MM.1S (cell line): ENCODE results near the gene CA4.

ENCODE experiments used
- DNase-seq: peaks from one replicate; pipeline ENCODE4 v3.0.0-alpha.2; 2015
- H2AFZ ChIP-seq: fragments of 300-600 bp; sonication (generic); 2 replicates; pipeline ENCODE4 v1.6.0; 2016; ENCODE audit warnings: antibody characterized with exemption, low read length
- H3F3A ChIP-seq: fragments of 300-600 bp; sonication (generic); 2 replicates; pipeline ENCODE4 v1.6.1; 2016; ENCODE audit warnings: mild to moderate bottlenecking, antibody characterized with exemption, low read length, moderate library complexity, mixed read lengths; ENCODE audit not compliant: insufficient read depth
- H3K27ac ChIP-seq: fragments of 300-600 bp; sonication (generic); 2 replicates; pipeline ENCODE4 v1.5.1; 2016; ENCODE audit warnings: mild to moderate bottlenecking, low read length
- H3K27me3 ChIP-seq: fragments of 300-600 bp; sonication (generic); replicated peaks from 2 replicates; pipeline ENCODE4 v1.6.0; 2016; ENCODE audit warnings: low read length; ENCODE audit not compliant: insufficient read depth
- H3K36me3 ChIP-seq: fragments of 300-600 bp; sonication (generic); replicated peaks from 2 replicates; pipeline ENCODE4 v1.6.1; 2016; ENCODE audit warnings: mild to moderate bottlenecking, low read length, mixed read lengths; ENCODE audit not compliant: insufficient read depth
- H3K4me1 ChIP-seq: fragments of 300-600 bp; sonication (generic); 2 replicates; pipeline ENCODE4 v1.6.1; 2016; ENCODE audit warnings: low read length, mixed read lengths
- H3K4me2 ChIP-seq: fragments of 300-600 bp; sonication (generic); 2 replicates; pipeline ENCODE4 v1.6.0; 2016; ENCODE audit warnings: low read depth, low read length
- H3K4me3 ChIP-seq: fragments of 300-600 bp; sonication (generic); 2 replicates; pipeline ENCODE4 v1.5.1; 2016; ENCODE audit warnings: low read length, mixed read lengths
- H3K79me2 ChIP-seq: fragments of 300-600 bp; sonication (generic); 2 replicates; pipeline ENCODE4 v1.6.1; 2016; ENCODE audit warnings: mixed run types, low read length, mixed read lengths
- H3K9ac ChIP-seq: fragments of 300-600 bp; sonication (generic); 2 replicates; pipeline ENCODE4 v1.6.1; 2016; ENCODE audit warnings: low read length, mixed read lengths
- H3K9me2 ChIP-seq: fragments of 300-600 bp; sonication (generic); replicated peaks from 2 replicates; pipeline ENCODE4 v1.6.1; 2016; ENCODE audit warnings: mild to moderate bottlenecking, low read length, mixed read lengths; ENCODE audit not compliant: insufficient read depth
- H3K9me3 ChIP-seq: fragments of 300-600 bp; sonication (generic); replicated peaks from 2 replicates; pipeline ENCODE4 v1.6.1; 2016; ENCODE audit warnings: mild to moderate bottlenecking, low read length, mixed read lengths; ENCODE audit not compliant: insufficient read depth
- H4K20me1 ChIP-seq: fragments of 300-600 bp; sonication (generic); 2 replicates; pipeline ENCODE4 v1.6.1; 2016; ENCODE audit warnings: mild to moderate bottlenecking, low read length, moderate library complexity, mixed read lengths; ENCODE audit not compliant: insufficient read depth
- EZH2 ChIP-seq: fragments of 300-600 bp; sonication (generic); optimal IDR thresholded peaks from 2 replicates; pipeline ENCODE3; 2017; ENCODE audit warnings: low read depth, mild to moderate bottlenecking, antibody characterized with exemption, low read length, mixed read lengths
- EZH2phosphoT487 ChIP-seq: fragments of 300-600 bp; sonication (generic); IDR thresholded peaks from 2 replicates; pipeline ENCODE4 v1.6.1; 2018; ENCODE audit warnings: antibody characterized with exemption, low read length
- TF ChIP-seq, protein P1 (sequence below): fragments of 300-600 bp; sonication (generic); IDR thresholded peaks from 2 replicates; pipeline ENCODE4 v1.5.1; 2016; ENCODE audit warnings: antibody characterized with exemption, low read length, mixed read lengths

CA4 gene

DNA sequence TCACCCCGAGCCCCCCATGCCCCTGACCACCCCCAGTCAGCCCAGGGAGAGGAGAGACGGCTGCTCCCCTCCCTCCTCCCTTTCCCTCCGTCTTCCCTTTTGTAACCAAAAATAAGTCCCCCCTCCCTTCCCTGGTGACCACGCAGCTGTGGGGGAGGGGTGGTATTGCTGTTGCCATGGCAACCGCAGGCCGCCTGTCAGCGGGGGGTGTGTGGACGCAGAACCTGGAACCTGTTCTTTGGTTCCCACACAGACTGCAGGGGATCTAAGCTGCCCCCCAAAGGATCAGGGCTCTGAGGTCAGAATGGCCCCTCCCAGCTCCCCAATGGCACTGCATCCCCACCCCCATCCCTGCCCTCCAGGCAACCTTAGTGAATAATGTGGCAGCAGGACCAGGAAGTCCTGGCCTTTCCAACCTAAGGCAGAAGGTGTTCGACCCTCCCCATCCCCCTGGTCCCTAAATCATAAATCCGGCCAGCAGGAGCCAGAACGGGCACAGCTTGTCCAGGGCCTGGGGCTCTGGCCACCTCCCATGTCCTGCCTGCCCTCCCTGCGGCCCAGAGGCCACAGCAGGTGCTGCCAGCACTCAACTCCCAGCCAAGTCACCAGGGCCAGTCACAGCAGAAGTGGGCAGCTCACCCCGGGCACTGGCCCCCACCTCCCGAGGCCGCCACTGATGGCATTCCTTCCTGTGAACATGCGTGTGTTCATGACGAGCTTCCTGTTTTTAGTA, 12.0 kb downstream of the CA4 start:
- Histone ChIP-seq H3K36me3 (no peaks in the 10 kb centered on the region), H4K20me1 (no peaks in the 10 kb centered on the region), H3K9me3 (no peaks in the 10 kb centered on the region), H3K27ac (no peak overlapping the region), H3K27me3 (no peaks in the 10 kb centered on the region), H3F3A (peaks cover 5% of the 10 kb centered on the region; the same call in 1 of the 2 replicates), H2AFZ (no peak overlapping the region), H3K79me2 (no peaks in the 10 kb centered on the region), H3K4me3 (no peak overlapping the region), H3K9ac (no peak overlapping the region), H3K4me1 (peaks cover 15% of the 10 kb centered on the region), H3K9me2 (no peaks in the 10 kb centered on the region), H3K4me2 (no peak overlapping the region)
- DNase-seq: no peak
- TF ChIP-seq EZH2: no peak

DNA sequence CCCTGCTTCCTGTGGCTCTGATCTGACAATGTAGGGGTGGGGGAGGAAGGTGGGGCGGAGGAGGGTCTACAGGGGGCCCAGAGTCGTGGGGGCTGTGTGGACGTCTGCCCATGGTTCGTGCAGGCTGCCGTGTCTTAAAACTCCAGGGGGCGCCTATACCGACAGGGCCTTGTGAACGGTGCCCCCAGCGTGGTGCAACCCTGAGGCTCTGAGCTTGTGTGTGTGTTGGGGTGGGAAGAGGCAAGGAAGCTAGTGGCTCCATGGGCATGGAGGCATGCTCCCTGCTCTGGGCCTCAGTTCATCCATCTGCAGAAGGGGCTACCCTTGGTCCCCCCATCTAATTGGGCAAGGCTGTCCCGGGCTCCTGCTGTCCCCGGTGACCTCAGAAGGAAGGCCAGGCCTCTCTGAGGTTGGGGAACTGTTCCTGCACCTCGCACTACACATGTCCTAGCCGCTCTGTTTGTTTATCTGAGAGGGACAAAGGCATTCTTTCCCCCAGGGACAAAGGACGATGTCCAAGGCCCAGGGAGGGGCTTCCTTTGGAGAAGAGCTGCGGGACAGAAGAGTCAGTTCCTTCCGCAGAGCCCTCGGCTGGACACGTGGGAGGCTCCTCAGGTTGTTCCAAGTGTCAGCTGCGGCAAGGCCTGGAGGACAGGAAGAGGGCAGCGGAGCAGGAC, 13.5 kb downstream of the CA4 start:
- H3K27me3 ChIP-seq: no peaks in the 10 kb centered on the region
- no peaks in the 10 kb centered on the region for H3K36me3 ChIP-seq
- no peak overlapping the region for H3K27ac ChIP-seq
- no peak overlapping the region for H3K4me3 ChIP-seq
- H3K9me2 ChIP-seq: no peaks in the 10 kb centered on the region
- H4K20me1 ChIP-seq: no peaks in the 10 kb centered on the region
- no peak overlapping the region for H3K9ac ChIP-seq
- H2AFZ ChIP-seq: no peak overlapping the region
- H3F3A ChIP-seq: peaks cover 5% of the 10 kb centered on the region; the same call in 1 of the 2 replicates
- TF ChIP-seq, protein P1, sequence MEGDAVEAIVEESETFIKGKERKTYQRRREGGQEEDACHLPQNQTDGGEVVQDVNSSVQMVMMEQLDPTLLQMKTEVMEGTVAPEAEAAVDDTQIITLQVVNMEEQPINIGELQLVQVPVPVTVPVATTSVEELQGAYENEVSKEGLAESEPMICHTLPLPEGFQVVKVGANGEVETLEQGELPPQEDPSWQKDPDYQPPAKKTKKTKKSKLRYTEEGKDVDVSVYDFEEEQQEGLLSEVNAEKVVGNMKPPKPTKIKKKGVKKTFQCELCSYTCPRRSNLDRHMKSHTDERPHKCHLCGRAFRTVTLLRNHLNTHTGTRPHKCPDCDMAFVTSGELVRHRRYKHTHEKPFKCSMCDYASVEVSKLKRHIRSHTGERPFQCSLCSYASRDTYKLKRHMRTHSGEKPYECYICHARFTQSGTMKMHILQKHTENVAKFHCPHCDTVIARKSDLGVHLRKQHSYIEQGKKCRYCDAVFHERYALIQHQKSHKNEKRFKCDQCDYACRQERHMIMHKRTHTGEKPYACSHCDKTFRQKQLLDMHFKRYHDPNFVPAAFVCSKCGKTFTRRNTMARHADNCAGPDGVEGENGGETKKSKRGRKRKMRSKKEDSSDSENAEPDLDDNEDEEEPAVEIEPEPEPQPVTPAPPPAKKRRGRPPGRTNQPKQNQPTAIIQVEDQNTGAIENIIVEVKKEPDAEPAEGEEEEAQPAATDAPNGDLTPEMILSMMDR: no peak
- no peak for TF ChIP-seq EZH2phosphoT487
- TF ChIP-seq EZH2: no peak
- no peaks in the 10 kb centered on the region for H3K79me2 ChIP-seq
- peaks cover 15% of the 10 kb centered on the region for H3K4me1 ChIP-seq
- DNase-seq: no peak
- no peaks in the 10 kb centered on the region for H3K9me3 ChIP-seq
- H3K4me2 ChIP-seq: no peak overlapping the region

DNA sequence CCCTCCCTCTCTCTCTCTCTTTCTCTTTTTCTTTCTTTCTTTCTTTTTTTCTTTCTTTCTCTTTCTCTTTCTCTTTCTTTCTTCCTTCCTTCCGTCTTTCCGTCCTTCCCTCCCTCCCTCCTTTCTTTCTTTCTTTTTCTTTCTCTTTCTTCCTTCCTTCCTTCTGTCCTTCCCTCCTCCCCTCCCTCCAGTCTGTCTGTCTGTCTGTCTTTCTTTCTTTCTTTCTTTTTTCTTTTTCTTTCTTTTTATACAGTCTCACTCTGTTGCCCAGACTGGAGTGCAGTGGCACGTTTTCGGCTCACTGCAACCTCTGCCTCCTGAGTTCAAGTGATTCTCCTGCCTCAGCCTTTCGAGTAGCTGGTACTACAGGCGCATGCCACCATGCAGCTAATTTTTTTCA, 14.4 kb downstream of the CA4 start:
- H4K20me1 ChIP-seq: no peaks in the 10 kb centered on the region
- no peak for TF ChIP-seq EZH2phosphoT487
- TF ChIP-seq EZH2: no peak
- TF ChIP-seq, protein P1: no peak
- no peak overlapping the region for H3K4me2 ChIP-seq
- H3K4me3 ChIP-seq: no peak overlapping the region
- H3K27ac ChIP-seq: no peak overlapping the region
- no peaks in the 10 kb centered on the region for H3K9me3 ChIP-seq
- no peak overlapping the region for H3K9ac ChIP-seq
- H3F3A ChIP-seq: peaks cover 5% of the 10 kb centered on the region; the same call in 1 of the 2 replicates
- H2AFZ ChIP-seq: no peak overlapping the region
- peaks cover 15% of the 10 kb centered on the region for H3K4me1 ChIP-seq
- H3K27me3 ChIP-seq: no peaks in the 10 kb centered on the region
- DNase-seq: no peak
- no peaks in the 10 kb centered on the region for H3K36me3 ChIP-seq
- no peaks in the 10 kb centered on the region for H3K79me2 ChIP-seq
- no peaks in the 10 kb centered on the region for H3K9me2 ChIP-seq

DNA sequence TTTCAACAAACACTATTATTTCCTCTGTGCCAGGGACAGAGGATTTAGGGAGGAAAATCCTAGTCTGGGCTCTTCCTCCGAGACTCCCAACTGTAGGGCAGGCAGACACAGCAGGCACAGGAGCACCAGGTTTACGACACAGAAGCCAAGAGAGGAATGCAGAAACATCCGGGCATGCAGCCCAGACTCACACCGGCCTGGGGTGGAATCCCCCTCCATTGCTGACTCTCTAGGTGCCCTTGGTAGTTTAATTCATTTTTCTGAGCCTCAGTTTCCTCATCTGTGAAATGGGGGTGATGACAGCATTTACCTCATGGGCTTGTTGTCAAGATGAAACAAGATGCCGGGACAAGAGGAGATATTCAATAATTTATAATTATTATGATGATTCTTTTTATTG, 14.9 kb downstream of the CA4 start:
- peaks cover 5% of the 10 kb centered on the region; the same call in 1 of the 2 replicates for H3F3A ChIP-seq
- H3K36me3 ChIP-seq: no peaks in the 10 kb centered on the region
- no peaks in the 10 kb centered on the region for H4K20me1 ChIP-seq
- H3K4me2 ChIP-seq: no peak overlapping the region
- DNase-seq: no peak
- H3K27ac ChIP-seq: no peak overlapping the region
- H3K79me2 ChIP-seq: no peaks in the 10 kb centered on the region
- H3K4me3 ChIP-seq: no peak overlapping the region
- H3K4me1 ChIP-seq: peaks cover 15% of the 10 kb centered on the region
- H3K9ac ChIP-seq: no peak overlapping the region
- no peaks in the 10 kb centered on the region for H3K9me3 ChIP-seq
- no peaks in the 10 kb centered on the region for H3K9me2 ChIP-seq
- no peak overlapping the region for H2AFZ ChIP-seq
- H3K27me3 ChIP-seq: no peaks in the 10 kb centered on the region
- TF ChIP-seq EZH2phosphoT487: no peak
- TF ChIP-seq EZH2: no peak
- TF ChIP-seq, protein P1: no peak
